K562 (cell line): ENCODE measurements around the gene MATN1. TPM values are rescaled to one million over a fixed set of nuclear protein-coding genes. Genes with fewer than 3 reads are reported as not detected.

ENCODE experiments used
- BCL6 ChIP-seq: fragments of 250-450 bp; sonication (Bioruptor Pico); IDR thresholded peaks from 2 replicates; pipeline ENCODE4 v1.4.0; 2020
- DACH1 ChIP-seq: fragments of 450-650 bp; IDR thresholded peaks from 2 replicates; pipeline ENCODE4 v1.6.1; 2018; ENCODE audit not compliant: partially characterized antibody
- DLX4 ChIP-seq: fragments of 250-450 bp; sonication (Bioruptor Pico); IDR thresholded peaks from 2 replicates; pipeline ENCODE4 v1.6.1; 2021; ENCODE audit warnings: mild to moderate bottlenecking
- ELK3 ChIP-seq: fragments of 450-650 bp; formaldehyde crosslinking; IDR thresholded peaks from 2 replicates; pipeline ENCODE4 v1.4.0; 2020; ENCODE audit warnings: mild to moderate bottlenecking
- EWSR1 ChIP-seq: fragments of 450-650 bp; IDR thresholded peaks from 2 replicates; pipeline ENCODE4 v1.6.1; 2018; ENCODE audit warnings: borderline replicate concordance, mild to moderate bottlenecking, low read depth, moderate library complexity; ENCODE audit not compliant: partially characterized antibody
- FUS ChIP-seq: fragments of 200-400 bp; formaldehyde crosslinking; optimal IDR thresholded peaks from 2 replicates; pipeline ENCODE3; 2017; ENCODE audit warnings: low read depth, low read length
- ILK ChIP-seq: fragments of 450-650 bp; IDR thresholded peaks from 2 replicates; pipeline ENCODE4 v1.6.1; 2016; ENCODE audit warnings: missing genetic modification characterization, low read depth, mild to moderate bottlenecking, missing compliant biosample characterization, moderate library complexity, borderline replicate concordance
- IRF1 ChIP-seq: sonication (generic); formaldehyde crosslinking; IDR thresholded peaks from 2 replicates; pipeline ENCODE4 v1.8.0; 2022; ENCODE audit warnings: missing genetic modification reagents, mild to moderate bottlenecking, borderline replicate concordance
- PTTG1 ChIP-seq: fragments of 450-650 bp; IDR thresholded peaks from 2 replicates; pipeline ENCODE4 v1.6.1; 2016; ENCODE audit warnings: low read depth, mild to moderate bottlenecking, missing genetic modification characterization, missing compliant biosample characterization
- TRIM25 ChIP-seq: fragments of 450-650 bp; IDR thresholded peaks from 2 replicates; pipeline ENCODE4 v1.7.0; 2016; ENCODE audit warnings: borderline replicate concordance
- ZBTB34 ChIP-seq: fragments of 250-450 bp; sonication (Bioruptor Pico); IDR thresholded peaks from 2 replicates; pipeline ENCODE4 v1.8.0; 2021; ENCODE audit warnings: mild to moderate bottlenecking, moderate library complexity
- ZMIZ1 ChIP-seq, 2 experiments: fragments of 150-350 bp in 1 of 2; IDR thresholded peaks; 2 replicates each; pipeline ENCODE4 v1.6.1; 2012 to 2016; ENCODE audit warnings: low read depth in 2 of 2, low read length in 2 of 2, mild to moderate bottlenecking in 1 of 2, moderate library complexity in 1 of 2
- ZNF197 ChIP-seq: fragments of 200-800 bp; sonication (Bioruptor generic); IDR thresholded peaks from 2 replicates; pipeline ENCODE4 v1.6.1; 2016; ENCODE audit warnings: low read depth, missing genetic modification characterization, missing compliant biosample characterization
- ZNF274 ChIP-seq: IDR thresholded peaks from 2 replicates; pipeline ENCODE4 v1.6.1; 2011; ENCODE audit warnings: low read depth, mild to moderate bottlenecking, low read length, moderate library complexity, borderline replicate concordance
- ZNF282 ChIP-seq: sonication (generic); formaldehyde crosslinking; IDR thresholded peaks from 2 replicates; pipeline ENCODE4 v1.8.1; 2023; ENCODE audit warnings: missing genetic modification reagents
- ZNF589 ChIP-seq: fragments of 200-800 bp; sonication (Bioruptor generic); IDR thresholded peaks from 2 replicates; pipeline ENCODE4 v1.6.1; 2016; ENCODE audit warnings: low read depth, missing genetic modification characterization, missing compliant biosample characterization
- polyA plus RNA-seq, 8 experiments: library from polyadenylated mRNA; depleted of rRNA in 4 of 8; stranded (reverse) in 5 of 8; unstranded in 3 of 8; fragments of >200 nt; fragmentation: Nextera tagmentation in 2 of 8; fragmentation: Illumina TruSeq in 1 of 8; extraction: Ambion mirVana in 2 of 8; extraction: Trizol in 1 of 8; gene quantifications; 2 replicates each; pipeline versions ENCODE4 v1.2.1 to v1.2.3, GENCODE V29; 2011 to 2014; ENCODE audit warnings: inconsistent platforms in 1 of 8, missing spikeins in 1 of 8
- total RNA-seq, 7 experiments: library from RNA; depleted of rRNA in 6 of 7; stranded (reverse); fragments of >200 nt in 6 of 7; fragmentation: Illumina TruSeq in 2 of 7; extraction: Trizol in 2 of 7; gene quantifications; 2 replicates each; pipeline versions ENCODE4 v1.2.1 to v1.2.3, GENCODE V29; 2011 to 2021; ENCODE audit warnings: low replicate concordance in 1 of 7

MATN1 gene
- total and polyA plus RNA-seq, 9 of the 15 experiments (the other 6 are each of a cell fraction or from before 2014, with no cell fraction given), result 0.10 to 2.3 (median 1.2) TPM

GRCh38 chr1:30768830-30769718 lies 45.7 kb upstream of the MATN1 start (continued):
- TF ChIP-seq ZBTB34 (CRISPR knock-in tag) (peak; percentile 72; the same call in 1 of the 2 replicates), ZNF282 (CRISPR knock-in tag) (no peak), ZNF197 (peak; percentile 99), ZNF274 (peak; percentile 88), ILK (tag) (no peak), ELK3 (no peak; the same call in 1 of the 2 replicates), DACH1 (peak; percentile 97), IRF1 (no peak), TRIM25 (peak; percentile 80; the same call in 1 of the 2 replicates), EWSR1 (no peak), FUS (no peak), PTTG1 (peak; percentile 59), ZMIZ1 (IDR thresholded peaks at IDR 0.05; ENCODE audit: low read depth in 2 of 2, low read length in 2 of 2) (peak in 1 of 2 experiments; percentile 100; a peak in 2 of 4 replicates), BCL6 (peak; percentile 88), DLX4 (CRISPR knock-in tag) (no peak), ZNF589 (peak; percentile 99)
